Measurements from ENCODE around the gene PTH2R. TPM values are rescaled to one million over a fixed set of nuclear protein-coding genes. Genes with fewer than 3 reads are reported as not detected.

The PTH2R gene
- total and polyA plus RNA-seq, 9 of the 15 experiments (the other 6 are each of a cell fraction or from before 2014, with no cell fraction given), result 2.7 to 8.8 (median 4.2) TPM

DNA sequence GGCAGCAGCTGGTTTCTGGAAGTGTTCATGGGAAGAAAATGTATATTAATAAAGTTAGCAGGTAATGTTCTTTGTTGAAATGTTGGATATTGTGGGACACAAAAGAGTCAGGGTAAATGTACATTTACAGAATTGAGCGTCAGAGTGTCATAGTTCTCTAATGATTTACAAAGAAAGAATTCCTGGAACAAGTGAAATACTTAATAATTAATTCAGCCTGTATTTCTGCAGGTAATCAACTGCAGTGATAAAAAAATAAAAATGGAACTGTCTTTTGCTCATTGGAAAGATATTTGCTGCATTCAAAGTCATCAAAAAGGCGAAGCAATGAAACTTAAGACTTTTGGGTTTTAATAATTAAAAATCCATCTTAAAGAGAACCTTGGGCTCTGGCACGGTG, 27.4 kb upstream of the PTH2R start (continued):
- TF ChIP-seq, protein P1, sequence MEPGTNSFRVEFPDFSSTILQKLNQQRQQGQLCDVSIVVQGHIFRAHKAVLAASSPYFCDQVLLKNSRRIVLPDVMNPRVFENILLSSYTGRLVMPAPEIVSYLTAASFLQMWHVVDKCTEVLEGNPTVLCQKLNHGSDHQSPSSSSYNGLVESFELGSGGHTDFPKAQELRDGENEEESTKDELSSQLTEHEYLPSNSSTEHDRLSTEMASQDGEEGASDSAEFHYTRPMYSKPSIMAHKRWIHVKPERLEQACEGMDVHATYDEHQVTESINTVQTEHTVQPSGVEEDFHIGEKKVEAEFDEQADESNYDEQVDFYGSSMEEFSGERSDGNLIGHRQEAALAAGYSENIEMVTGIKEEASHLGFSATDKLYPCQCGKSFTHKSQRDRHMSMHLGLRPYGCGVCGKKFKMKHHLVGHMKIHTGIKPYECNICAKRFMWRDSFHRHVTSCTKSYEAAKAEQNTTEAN (CRISPR knock-in tag; IDR thresholded peaks at IDR 0.05), result no peak
- no peak for TF ChIP-seq NR1H2 (CRISPR knock-in tag; IDR thresholded peaks at IDR 0.05)
- no peak for TF ChIP-seq RAD51 (IDR thresholded peaks at IDR 0.05; ENCODE audit: borderline replicate concordance, low read depth)
- TF ChIP-seq THRAP3 (IDR thresholded peaks at IDR 0.05; ENCODE audit: borderline replicate concordance), result no peak

DNA sequence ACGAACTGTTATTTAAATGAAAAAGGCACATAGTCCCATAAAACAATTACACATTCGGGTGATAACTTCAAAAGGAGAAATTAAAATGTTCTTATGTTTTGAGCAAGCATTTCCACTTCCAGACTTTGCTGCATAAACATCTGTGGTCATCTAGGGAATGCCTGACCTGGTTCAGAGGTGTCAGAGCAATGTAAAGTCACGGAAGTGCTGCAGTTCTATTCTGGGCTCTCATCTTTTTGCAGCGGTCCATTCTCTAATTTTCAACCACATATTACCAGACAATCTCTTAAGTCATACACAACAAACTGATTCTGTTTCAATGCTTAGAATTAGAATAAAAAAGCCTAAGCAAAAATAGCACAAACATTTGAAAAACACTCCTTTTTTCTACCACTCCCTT, 22.0 kb upstream of the PTH2R start:
- in situ Hi-C loops (cut with MboI) (loop anchor here (25.0 kb wide), 1 partner anchor 1803 kb away; no protein-coding TSS in a partner anchor), intact Hi-C loops (cut with micrococcal nuclease) (no loop called here)
- Histone ChIP-seq H3K27me3 (ENCODE audit: control insufficient read depth in 2 of 2, insufficient read depth in 2 of 2, low read length in 2 of 2) (0 out of 5 replicates have a peak, but pooled peaks cover 0 to 4% of the 10 kb centered on the region in 2 experiments), H2AFZ (ENCODE audit: low read depth, low read length) (no peak overlapping the region), H3K9ac (ENCODE audit: insufficient read depth in 1 of 2, low read depth in 2 of 2, low read length in 2 of 2) (no peak overlapping the region), H3K9me1 (ENCODE audit: control insufficient read depth, insufficient read depth, low read length) (no peaks in the 10 kb centered on the region), H3K79me2 (ENCODE audit: control insufficient read depth, insufficient read depth, low read length) (no peaks in the 10 kb centered on the region), H4K20me1 (replicated peaks; ENCODE audit: control insufficient read depth, insufficient read depth, low read length) (no peaks in the 10 kb centered on the region), H3K4me3 (no peak overlapping the region), H3K27ac (ENCODE audit: extremely low read depth, low read depth, low read length) (no peak overlapping the region), H3K36me3 (ENCODE audit: control insufficient read depth, insufficient read depth, low read length) (no peaks in the 10 kb centered on the region), H3K9me3 (replicated peaks; ENCODE audit: control insufficient read depth, insufficient read depth, low read depth, low read length) (no peaks in the 10 kb centered on the region), H3K4me2 (ENCODE audit: insufficient read depth, low read length) (no peak overlapping the region), H3K4me1 (replicated peaks in 1 of 2; ENCODE audit: control insufficient read depth in 2 of 2, insufficient read depth in 2 of 2, low read length in 2 of 2) (no peaks in the 10 kb centered on the region)
- CTCF ChIA-PET (ENCODE audit: low intra/inter-chr PET ratio), result no interaction called here
- FAIRE-seq (no peak), ATAC-seq (no peak), DNase-seq (ENCODE audit: extremely low read depth in 1 of 4, low spot score in 3 of 4) (no peak)
- POLR2A ChIA-PET, result no interaction called here
- WGBS (ENCODE audit: insufficient coverage, low coverage, missing lambda C conversion rate), result 3% methylated on average over 4 of the region's 4 CpGs
- BruUV-seq (replicated peaks), result no TSS peak
- TF ChIP-seq KHSRP (IDR thresholded peaks at IDR 0.05), result no peak
- no peak for TF ChIP-seq RNF2 (IDR thresholded peaks at IDR 0.05)
- no peak for TF ChIP-seq CEBPG (CRISPR knock-in tag; IDR thresholded peaks at IDR 0.05)
- TF ChIP-seq CEBPG (tag; conservative IDR thresholded peaks at IDR 0.05 in 1 of 2, IDR thresholded peaks at IDR 0.05 in 1 of 2), result no peak
- TF ChIP-seq PTTG1 (tag; IDR thresholded peaks at IDR 0.05; ENCODE audit: low read depth), result no peak
- no peak for TF ChIP-seq ZFX (CRISPR knock-in tag; IDR thresholded peaks at IDR 0.05)
- no peak for TF ChIP-seq GABPA (tag; conservative IDR thresholded peaks at IDR 0.05; ENCODE audit: low read depth)
- no peak for TF ChIP-seq C11orf30 (IDR thresholded peaks at IDR 0.05; ENCODE audit: low read depth)
- TF ChIP-seq CBFA2T3 (IDR thresholded peaks at IDR 0.05), result no peak
- TF ChIP-seq PYGO2 (tag; IDR thresholded peaks at IDR 0.05), result no peak
- TF ChIP-seq TBP (optimal IDR thresholded peaks at IDR 0.05; ENCODE audit: low read depth, low read length), result no peak
- no peak for TF ChIP-seq WHSC1 (IDR thresholded peaks at IDR 0.05; ENCODE audit: low read length)
- TF ChIP-seq, protein P2, sequence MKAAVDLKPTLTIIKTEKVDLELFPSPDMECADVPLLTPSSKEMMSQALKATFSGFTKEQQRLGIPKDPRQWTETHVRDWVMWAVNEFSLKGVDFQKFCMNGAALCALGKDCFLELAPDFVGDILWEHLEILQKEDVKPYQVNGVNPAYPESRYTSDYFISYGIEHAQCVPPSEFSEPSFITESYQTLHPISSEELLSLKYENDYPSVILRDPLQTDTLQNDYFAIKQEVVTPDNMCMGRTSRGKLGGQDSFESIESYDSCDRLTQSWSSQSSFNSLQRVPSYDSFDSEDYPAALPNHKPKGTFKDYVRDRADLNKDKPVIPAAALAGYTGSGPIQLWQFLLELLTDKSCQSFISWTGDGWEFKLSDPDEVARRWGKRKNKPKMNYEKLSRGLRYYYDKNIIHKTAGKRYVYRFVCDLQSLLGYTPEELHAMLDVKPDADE (conservative IDR thresholded peaks at IDR 0.05; ENCODE audit: control insufficient read depth, low read depth, low read length), result no peak
- no peak for TF ChIP-seq MCM7 (IDR thresholded peaks at IDR 0.05)
